H1 (cell line): ENCODE data around the gene KIAA1586. TPM values are rescaled to one million over a fixed set of nuclear protein-coding genes. Genes with fewer than 3 reads are reported as not detected.

ENCODE experiments used
- ATF3 ChIP-seq: IDR thresholded peaks from 2 replicates; pipeline ENCODE4 v1.6.1; 2011; ENCODE audit warnings: low read depth, mild to moderate bottlenecking, low read length; ENCODE audit not compliant: insufficient read depth
- CBX5 ChIP-seq: fragments of 300-800, 300-1000 bp; sonication (generic); IDR thresholded peaks from 2 replicates; pipeline ENCODE4 v1.7.1; 2016; ENCODE audit warnings: antibody characterized with exemption, low read length, low read depth
- EZH2 ChIP-seq: fragments of 200-600 bp; sonication (generic); IDR thresholded peaks from 2 replicates; pipeline ENCODE4 v1.7.1; 2012; ENCODE audit warnings: low read depth, mild to moderate bottlenecking, moderate library complexity, low read length, inconsistent platforms; ENCODE audit not compliant: severe bottlenecking
- SAP30 ChIP-seq: fragments of 300-600 bp; sonication (generic); IDR thresholded peaks from 2 replicates; pipeline ENCODE4 v1.7.1; 2012; ENCODE audit warnings: low read length, moderate library complexity, mild to moderate bottlenecking, inconsistent platforms; ENCODE audit not compliant: insufficient read depth, insufficient replicate concordance
- SUZ12 ChIP-seq: fragments of 200-600 bp; sonication (generic); IDR thresholded peaks from 2 replicates; pipeline ENCODE4 v1.6.1; 2012; ENCODE audit warnings: mild to moderate bottlenecking, inconsistent platforms, low read length, moderate library complexity, mixed read lengths
- polyA plus RNA-seq, 7 experiments: library from polyadenylated mRNA; depleted of rRNA in 3 of 7; stranded (reverse) in 5 of 7; unstranded in 2 of 7; fragments of >200 nt in 5 of 7; fragments of 200-250 nt in 2 of 7; gene quantifications; 1 replicate in 5 of 7; 2 replicates in 1 of 7; 4 replicates in 1 of 7; pipeline versions ENCODE4 v1.2.1 to v1.2.3, GENCODE V29; 2011 to 2013; ENCODE audit warnings: missing spikeins in 2 of 7, mixed read lengths in 2 of 7
- total RNA-seq: library from RNA; stranded (reverse); fragmentation: NEBNext Ultra II Directional; extraction: Animal tissue kit (Norgen Biotek cat#: 25700); gene quantifications from 2 replicates; pipeline ENCODE4 v1.2.1, GENCODE V29; 2021

Gene KIAA1586
- total and polyA plus RNA-seq, 2 of the 8 experiments (the other 6 are each of a cell fraction or from before 2014, with no cell fraction given) = 2.1 to 24.4 TPM

- no peak for TF ChIP-seq SUZ12
- TF ChIP-seq SAP30 = no peak
- TF ChIP-seq ATF3 = no peak
- no peak for TF ChIP-seq EZH2
- TF ChIP-seq CBX5 = no peak
Observed at GRCh38 chr6:57048577-57048976, 2.1 kb downstream of the KIAA1586 start (continued).
